Mesendoderm (in vitro differentiated cells): ENCODE data around the gene IGSF9B.

Experiments
- DNase-seq: peaks from one replicate; pipeline ENCODE4 v3.0.0; 2013
- H2AK5ac ChIP-seq: 2 replicates; pipeline ENCODE4 v1.6.1; 2013; ENCODE audit warnings: low read length, inconsistent platforms
- H2BK120ac ChIP-seq: 2 replicates; pipeline ENCODE4 v1.6.1; 2013; ENCODE audit warnings: low read depth, mild to moderate bottlenecking, low read length, moderate library complexity, mixed read lengths
- H2BK15ac ChIP-seq: replicated peaks from 2 replicates; pipeline ENCODE4 v1.6.1; 2013; ENCODE audit warnings: low read depth, mild to moderate bottlenecking, moderate library complexity
- H2BK5ac ChIP-seq: 2 replicates; pipeline ENCODE4 v1.6.1; 2013; ENCODE audit warnings: low read length, inconsistent platforms
- H3K18ac ChIP-seq: 2 replicates; pipeline ENCODE4 v1.6.1; 2013; ENCODE audit warnings: mild to moderate bottlenecking, low read length, mixed read lengths
- H3K23ac ChIP-seq: one replicate; pipeline ENCODE4 v1.6.1; 2013; ENCODE audit warnings: low read length
- H3K27ac ChIP-seq: 2 replicates; pipeline ENCODE4 v1.5.1; 2013; ENCODE audit warnings: low read depth, mild to moderate bottlenecking, inconsistent platforms, low read length, moderate library complexity
- H3K27me3 ChIP-seq: 2 replicates; pipeline ENCODE4 v1.6.1; 2013; ENCODE audit warnings: low read length, control low read depth, mild to moderate bottlenecking, inconsistent platforms; ENCODE audit not compliant: insufficient read depth, poor library complexity
- H3K36me3 ChIP-seq: 2 replicates; pipeline ENCODE4 v1.6.1; 2013; ENCODE audit warnings: low read length, inconsistent platforms; ENCODE audit not compliant: control insufficient read depth, insufficient read depth
- H3K4ac ChIP-seq: one replicate; pipeline ENCODE4 v1.6.1; 2013; ENCODE audit warnings: low read depth, mild to moderate bottlenecking, low read length, moderate library complexity
- H3K4me1 ChIP-seq: 2 replicates; pipeline ENCODE4 v1.6.1; 2013; ENCODE audit warnings: low read depth, low read length, inconsistent platforms; ENCODE audit not compliant: control insufficient read depth
- H3K4me2 ChIP-seq: 2 replicates; pipeline ENCODE4 v1.6.1; 2013; ENCODE audit warnings: low read length
- H3K4me3 ChIP-seq: 2 replicates; pipeline ENCODE4 v1.5.1; 2013; ENCODE audit warnings: mild to moderate bottlenecking, low read length
- H3K56ac ChIP-seq: one replicate; pipeline ENCODE4 v1.6.1; 2013; ENCODE audit warnings: low read length
- H3K79me1 ChIP-seq: 2 replicates; pipeline ENCODE4 v1.6.1; 2013; ENCODE audit warnings: low read length, inconsistent platforms
- H3K79me2 ChIP-seq: 2 replicates; pipeline ENCODE4 v1.6.1; 2013; ENCODE audit warnings: mild to moderate bottlenecking, low read length; ENCODE audit not compliant: control insufficient read depth, insufficient read depth
- H3K9ac ChIP-seq: 2 replicates; pipeline ENCODE4 v1.6.1; 2013; ENCODE audit warnings: low read length, inconsistent platforms
- H4K5ac ChIP-seq: one replicate; pipeline ENCODE4 v1.6.1; 2013; ENCODE audit warnings: low read length
- H4K8ac ChIP-seq: one replicate; pipeline ENCODE4 v1.6.1; 2013; ENCODE audit warnings: low read depth, mild to moderate bottlenecking, control low read depth, low read length, moderate library complexity
- WGBS: extraction: QIAGEN DNeasy Blood & Tissue Kit; methylation state at CpG from one replicate; pipeline ENCODE4 v1.1.7; 2013; ENCODE audit warnings: low lambda C conversion rate, missing lambda C conversion rate; ENCODE audit not compliant: insufficient coverage; ENCODE audit errors: extremely low coverage; 5-methylcytosine and 5-hydroxymethylcytosine counted together

IGSF9B gene

GRCh38 chr11:133896642-133897330 is 60.0 kb downstream of the IGSF9B start:
- H2AK5ac ChIP-seq = no peak overlapping the region
- no peak overlapping the region for H4K8ac ChIP-seq
- H3K4ac ChIP-seq = no peak overlapping the region
- no peaks in the 10 kb centered on the region for H3K27me3 ChIP-seq
- no peaks in the 10 kb centered on the region for H3K79me2 ChIP-seq
- no peaks in the 10 kb centered on the region for H3K4me1 ChIP-seq
- no peak overlapping the region for H3K18ac ChIP-seq
- H4K5ac ChIP-seq = no peak overlapping the region
- no peak overlapping the region for H2BK120ac ChIP-seq
- no peak overlapping the region for H3K56ac ChIP-seq
- H3K9ac ChIP-seq = no peak overlapping the region
- no peak overlapping the region for H3K4me2 ChIP-seq
- H2BK15ac ChIP-seq = no peak overlapping the region
- WGBS = no CpG with 5 or more reads among the region's 10 CpGs
- H3K36me3 ChIP-seq = no peaks in the 10 kb centered on the region
- H3K23ac ChIP-seq = no peak overlapping the region
- no peak overlapping the region for H2BK5ac ChIP-seq
- no peak overlapping the region for H3K4me3 ChIP-seq
- no peaks in the 10 kb centered on the region for H3K79me1 ChIP-seq
- DNase-seq = no peak
- H3K27ac ChIP-seq = no peak overlapping the region

DNA sequence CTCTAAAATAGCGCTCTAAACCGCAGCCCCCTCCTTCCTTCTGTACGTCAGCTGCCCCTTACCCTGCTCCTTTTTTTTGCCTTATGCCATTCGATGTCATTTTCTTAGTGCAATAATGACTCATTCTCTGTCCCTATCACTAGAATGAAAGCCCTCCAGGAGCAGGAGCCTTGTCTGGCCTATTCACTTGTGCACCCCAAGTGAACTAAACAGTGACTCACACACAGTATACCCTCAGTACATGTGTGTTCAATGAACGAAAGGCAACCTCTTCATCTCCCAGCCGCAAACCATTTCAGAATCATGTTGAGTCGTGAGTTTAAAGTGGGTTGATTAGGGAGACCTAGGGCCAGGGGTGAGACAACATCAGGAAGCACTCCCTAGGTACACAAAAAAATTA is 60.7 kb downstream of the IGSF9B start:
- Histone ChIP-seq H3K4me3 (no peak overlapping the region), H3K9ac (no peak overlapping the region), H2AK5ac (no peak overlapping the region), H3K79me1 (no peaks in the 10 kb centered on the region), H3K79me2 (no peaks in the 10 kb centered on the region), H3K27ac (no peak overlapping the region), H3K56ac (no peak overlapping the region), H3K4me2 (no peak overlapping the region), H3K27me3 (no peaks in the 10 kb centered on the region), H3K36me3 (no peaks in the 10 kb centered on the region), H4K5ac (no peak overlapping the region), H3K23ac (no peak overlapping the region), H4K8ac (no peak overlapping the region), H3K4ac (no peak overlapping the region), H2BK120ac (no peak overlapping the region), H2BK5ac (no peak overlapping the region), H3K4me1 (no peaks in the 10 kb centered on the region), H3K18ac (no peak overlapping the region), H2BK15ac (no peak overlapping the region)
- no CpG with 5 or more reads among the region's 7 CpGs for WGBS
- no peak for DNase-seq

DNA sequence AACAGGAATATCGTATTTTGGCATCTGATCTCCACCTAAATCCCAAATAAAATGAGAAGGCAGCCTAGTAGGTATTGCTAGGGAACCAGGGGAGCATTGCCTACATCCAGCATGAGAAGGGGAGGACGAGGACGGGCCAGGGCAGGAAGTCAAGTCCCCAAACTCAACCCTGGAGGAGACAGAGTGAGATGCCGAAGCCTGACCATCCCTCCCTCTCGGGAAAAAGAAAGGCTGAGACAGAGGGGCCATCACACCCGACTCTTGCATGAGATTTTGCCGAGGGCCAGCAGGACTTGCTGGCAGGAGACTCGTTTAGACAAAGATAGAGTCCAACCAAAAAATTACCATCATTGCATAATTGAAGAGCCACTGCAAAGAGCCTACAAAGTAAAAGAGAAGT is 61.2 kb downstream of the IGSF9B start:
- Histone ChIP-seq H3K4me2 (no peak overlapping the region), H2BK5ac (no peak overlapping the region), H2AK5ac (no peak overlapping the region), H3K4ac (no peak overlapping the region), H2BK15ac (no peak overlapping the region), H2BK120ac (no peak overlapping the region), H3K27ac (no peak overlapping the region), H3K36me3 (no peaks in the 10 kb centered on the region), H3K4me3 (no peak overlapping the region), H3K4me1 (no peaks in the 10 kb centered on the region), H3K23ac (no peak overlapping the region), H3K79me1 (no peaks in the 10 kb centered on the region), H3K9ac (no peak overlapping the region), H3K27me3 (no peaks in the 10 kb centered on the region), H4K8ac (no peak overlapping the region), H3K56ac (no peak overlapping the region), H4K5ac (no peak overlapping the region), H3K18ac (no peak overlapping the region), H3K79me2 (no peaks in the 10 kb centered on the region)
- WGBS = no CpG with 5 or more reads among the region's 8 CpGs
- DNase-seq = no peak

GRCh38 chr11:133895061-133895479 is 61.7 kb downstream of the IGSF9B start:
- Histone ChIP-seq H3K36me3 (no peaks in the 10 kb centered on the region), H3K18ac (no peak overlapping the region), H3K4me1 (no peaks in the 10 kb centered on the region), H3K4me2 (no peak overlapping the region), H3K4me3 (no peak overlapping the region), H3K9ac (no peak overlapping the region), H3K56ac (no peak overlapping the region), H3K79me1 (no peaks in the 10 kb centered on the region), H3K4ac (no peak overlapping the region), H3K27me3 (no peaks in the 10 kb centered on the region), H3K23ac (no peak overlapping the region), H4K5ac (no peak overlapping the region), H3K79me2 (no peaks in the 10 kb centered on the region), H2BK15ac (no peak overlapping the region), H3K27ac (no peak overlapping the region), H2BK120ac (no peak overlapping the region), H4K8ac (no peak overlapping the region), H2BK5ac (no peak overlapping the region), H2AK5ac (no peak overlapping the region)
- no CpG with 5 or more reads among the region's 10 CpGs for WGBS
- DNase-seq = peak; percentile 87

GRCh38 chr11:133893381-133893780 is 63.4 kb downstream of the IGSF9B start:
- H3K4me2 ChIP-seq = no peak overlapping the region
- no peaks in the 10 kb centered on the region for H3K27me3 ChIP-seq
- peak overlapping the region; percentile 6 for H3K56ac ChIP-seq
- DNase-seq = no peak
- no peak overlapping the region for H2BK120ac ChIP-seq
- no CpG with 5 or more reads among the region's 14 CpGs for WGBS
- H3K79me2 ChIP-seq = no peaks in the 10 kb centered on the region
- H4K5ac ChIP-seq = no peak overlapping the region
- no peak overlapping the region for H3K4ac ChIP-seq
- H2AK5ac ChIP-seq = no peak overlapping the region
- H3K23ac ChIP-seq = no peak overlapping the region
- no peaks in the 10 kb centered on the region for H3K4me1 ChIP-seq
- no peak overlapping the region for H3K18ac ChIP-seq
- H3K27ac ChIP-seq = no peak overlapping the region
- no peak overlapping the region for H2BK5ac ChIP-seq
- H2BK15ac ChIP-seq = no peak overlapping the region
- H3K4me3 ChIP-seq = no peak overlapping the region
- no peak overlapping the region for H4K8ac ChIP-seq
- H3K9ac ChIP-seq = no peak overlapping the region
- H3K79me1 ChIP-seq = no peaks in the 10 kb centered on the region
- H3K36me3 ChIP-seq = no peaks in the 10 kb centered on the region
